Keratinocyte (primary cell): ENCODE data around the gene MED9. TPM values are rescaled to one million over a fixed set of nuclear protein-coding genes. Genes with fewer than 3 reads are reported as not detected.

Source experiments
- DNase-seq: peaks from one replicate; pipeline ENCODE4 v3.0.0-alpha.2; 2011; ENCODE audit warnings: low read depth, missing footprints, low spot score
- FAIRE-seq: peaks from 2 replicates; lab custom pipeline; 2011; peaks lifted over from hg19 to GRCh38; lab: Jason Lieb, UNC
- H2AFZ ChIP-seq: 2 replicates; pipeline ENCODE4 v1.6.0; 2012; ENCODE audit warnings: low read length, control low read depth, inconsistent platforms; ENCODE audit not compliant: control insufficient read depth
- H3K27ac ChIP-seq: 2 replicates; pipeline ENCODE4 v1.5.1; 2011; ENCODE audit warnings: low read length; ENCODE audit not compliant: control insufficient read depth, insufficient read depth
- H3K27me3 ChIP-seq: 3 replicates; pipeline ENCODE4 v1.6.0; 2011; ENCODE audit warnings: low read length; ENCODE audit not compliant: control insufficient read depth, insufficient read depth; ENCODE audit errors: extremely low read depth
- H3K36me3 ChIP-seq, 2 experiments: 2 replicates in 1 of 2; 3 replicates in 1 of 2; pipeline ENCODE4 v1.5.1; 2011; ENCODE audit warnings: low read length in 2 of 2, mild to moderate bottlenecking in 1 of 2; ENCODE audit not compliant: control insufficient read depth in 2 of 2, insufficient read depth in 2 of 2; ENCODE audit errors: extremely low read depth in 1 of 2
- H3K4me1 ChIP-seq: 3 replicates; pipeline ENCODE4 v1.5.1; 2011; ENCODE audit warnings: low read length; ENCODE audit not compliant: control insufficient read depth, insufficient read depth; ENCODE audit errors: extremely low read depth
- H3K4me2 ChIP-seq: 3 replicates; pipeline ENCODE4 v1.6.0; 2011; ENCODE audit warnings: low read depth, low read length; ENCODE audit not compliant: control insufficient read depth, insufficient read depth; ENCODE audit errors: extremely low read depth
- H3K4me3 ChIP-seq, 3 experiments: fragments of 200-600 bp in 1 of 3; sonication (generic) in 1 of 3; 2 replicates in 2 of 3; 3 replicates in 1 of 3; pipeline ENCODE4 v1.5.1; 2011 to 2016; ENCODE audit warnings: low read length in 3 of 3, mild to moderate bottlenecking in 3 of 3, control low read depth in 2 of 3, inconsistent platforms in 1 of 3, low read depth in 1 of 3, mixed read lengths in 1 of 3, mixed run types in 1 of 3, moderate library complexity in 1 of 3; ENCODE audit not compliant: control insufficient read depth in 2 of 3, insufficient read depth in 2 of 3; ENCODE audit errors: extremely low read depth in 1 of 3
- H3K79me2 ChIP-seq: 2 replicates; pipeline ENCODE4 v1.6.0; 2012; ENCODE audit warnings: low read length; ENCODE audit not compliant: control insufficient read depth, insufficient read depth
- H3K9ac ChIP-seq: 3 replicates; pipeline ENCODE4 v1.6.0; 2011; ENCODE audit warnings: low read length; ENCODE audit not compliant: control insufficient read depth, insufficient read depth; ENCODE audit errors: extremely low read depth
- H3K9me1 ChIP-seq: 3 replicates; pipeline ENCODE4 v1.6.0; 2011; ENCODE audit warnings: low read length; ENCODE audit not compliant: control insufficient read depth, insufficient read depth; ENCODE audit errors: extremely low read depth
- H3K9me3 ChIP-seq: 2 replicates; pipeline ENCODE4 v1.5.1; 2012; ENCODE audit warnings: low read depth, low read length; ENCODE audit not compliant: control insufficient read depth
- H4K20me1 ChIP-seq: 3 replicates; pipeline ENCODE4 v1.6.0; 2011; ENCODE audit warnings: low read length; ENCODE audit not compliant: control insufficient read depth, insufficient read depth; ENCODE audit errors: extremely low read depth
- EZH2 ChIP-seq: IDR thresholded peaks from one replicate; pipeline ENCODE4 v1.6.1; 2012; ENCODE audit warnings: inconsistent platforms, mild to moderate bottlenecking, low read length, moderate library complexity
- dilution Hi-C: fragments of 300-500 bp; cut with MboI; formaldehyde crosslinking; loops from one replicate; pipeline ENCODE4 v1.7.0; 2020; ENCODE audit warnings: low sequenced_read_pairs; ENCODE audit not compliant: extremely low pct_ligation_motif_present
- polyA plus RNA-seq, 5 experiments: library from polyadenylated mRNA; depleted of rRNA in 3 of 5; stranded (reverse) in 3 of 5; stranded (forward) in 1 of 5; unstranded in 1 of 5; fragments of >200 nt; gene quantifications; 1 replicate in 1 of 5; 2 replicates in 3 of 5; 3 replicates in 1 of 5; pipeline versions ENCODE4 v1.2.1 to v1.2.3, GENCODE V29; 2011 to 2012; ENCODE audit warnings: missing spikeins in 2 of 5, low read depth in 1 of 5, low replicate concordance in 1 of 5
- TF ChIP-seq, protein P1 (sequence below), 3 experiments: IDR thresholded peaks in 1 of 3; conservative IDR thresholded peaks in 1 of 3; optimal IDR thresholded peaks in 1 of 3; 2 replicates in 2 of 3; 3 replicates in 1 of 3; pipeline versions ENCODE3 to v1.5.1; 2011; ENCODE audit warnings: low read length in 3 of 3, mild to moderate bottlenecking in 3 of 3, moderate library complexity in 2 of 3, control low read depth in 1 of 3, inconsistent platforms in 1 of 3; ENCODE audit not compliant: insufficient read depth in 2 of 3; ENCODE audit errors: extremely low read depth in 1 of 3

The MED9 gene
- polyA plus RNA-seq, 1 donor (not counting 4 experiments of a cell fraction or from before 2014, with no cell fraction given): 6.9 TPM

DNA sequence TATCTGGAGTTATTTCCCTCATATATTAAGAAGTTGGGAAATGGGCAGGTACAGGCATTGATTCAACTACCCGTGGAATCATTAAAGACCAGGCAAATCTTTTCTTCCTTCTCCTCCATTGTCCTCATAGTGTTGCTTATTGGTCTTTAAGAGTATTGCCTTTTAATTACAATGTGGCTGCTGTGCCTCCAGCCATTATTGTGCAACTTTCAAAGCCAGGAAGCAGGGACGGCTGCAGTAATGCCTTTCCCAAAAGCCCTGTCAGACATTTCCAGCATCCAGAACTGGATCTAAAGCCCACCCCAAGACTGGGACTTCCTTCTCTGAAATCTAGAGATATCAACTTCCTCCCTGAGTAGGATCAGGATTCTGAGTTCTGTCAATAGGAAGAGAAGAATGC, 42.3 kb upstream of the MED9 start:
- Histone ChIP-seq H3K27ac (no peak overlapping the region), H3K9ac (no peak overlapping the region)
- no peak for FAIRE-seq

DNA sequence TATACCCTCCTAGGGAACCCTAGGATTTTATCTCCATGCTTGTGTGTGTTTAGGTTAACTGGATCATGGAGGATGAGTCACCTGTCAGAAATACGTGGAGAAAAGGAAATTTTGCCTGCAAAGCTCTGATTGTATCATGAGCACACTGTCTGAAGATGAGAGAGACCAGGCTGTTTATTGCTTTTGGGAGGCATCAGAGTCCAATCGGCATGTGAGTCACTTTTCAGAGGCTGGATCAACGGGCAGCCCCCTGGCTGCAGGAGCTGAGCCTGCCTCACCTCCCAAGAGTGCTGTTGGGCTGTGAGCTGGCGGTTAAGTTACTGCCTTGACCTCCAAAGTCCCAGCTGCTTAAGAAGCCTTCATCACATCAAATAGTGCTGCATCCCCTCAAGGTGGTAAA, 41.5 kb upstream of the MED9 start:
- no peaks in the 10 kb centered on the region for H3K9me3 ChIP-seq
- H4K20me1 ChIP-seq: no peaks in the 10 kb centered on the region
- no peak for TF ChIP-seq EZH2
- TF ChIP-seq, protein P1, sequence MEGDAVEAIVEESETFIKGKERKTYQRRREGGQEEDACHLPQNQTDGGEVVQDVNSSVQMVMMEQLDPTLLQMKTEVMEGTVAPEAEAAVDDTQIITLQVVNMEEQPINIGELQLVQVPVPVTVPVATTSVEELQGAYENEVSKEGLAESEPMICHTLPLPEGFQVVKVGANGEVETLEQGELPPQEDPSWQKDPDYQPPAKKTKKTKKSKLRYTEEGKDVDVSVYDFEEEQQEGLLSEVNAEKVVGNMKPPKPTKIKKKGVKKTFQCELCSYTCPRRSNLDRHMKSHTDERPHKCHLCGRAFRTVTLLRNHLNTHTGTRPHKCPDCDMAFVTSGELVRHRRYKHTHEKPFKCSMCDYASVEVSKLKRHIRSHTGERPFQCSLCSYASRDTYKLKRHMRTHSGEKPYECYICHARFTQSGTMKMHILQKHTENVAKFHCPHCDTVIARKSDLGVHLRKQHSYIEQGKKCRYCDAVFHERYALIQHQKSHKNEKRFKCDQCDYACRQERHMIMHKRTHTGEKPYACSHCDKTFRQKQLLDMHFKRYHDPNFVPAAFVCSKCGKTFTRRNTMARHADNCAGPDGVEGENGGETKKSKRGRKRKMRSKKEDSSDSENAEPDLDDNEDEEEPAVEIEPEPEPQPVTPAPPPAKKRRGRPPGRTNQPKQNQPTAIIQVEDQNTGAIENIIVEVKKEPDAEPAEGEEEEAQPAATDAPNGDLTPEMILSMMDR (optimal IDR thresholded peaks at IDR 0.05 in 1 of 3, IDR thresholded peaks at IDR 0.05 in 1 of 3, conservative IDR thresholded peaks at IDR 0.05 in 1 of 3; ENCODE audit: extremely low read depth in 1 of 3, insufficient read depth in 2 of 3, low read length in 3 of 3): peak in 1 of 3 experiments; percentile 10
- no peak overlapping the region for H3K27ac ChIP-seq
- peaks cover 11% of the 10 kb centered on the region for H3K27me3 ChIP-seq
- H3K9ac ChIP-seq: no peak overlapping the region
- H2AFZ ChIP-seq: no peak overlapping the region
- dilution Hi-C loops: no loop called here
- H3K4me1 ChIP-seq: no peaks in the 10 kb centered on the region
- no peaks in the 10 kb centered on the region for H3K79me2 ChIP-seq
- H3K4me3 ChIP-seq: no peak overlapping the region
- H3K4me2 ChIP-seq: no peak overlapping the region
- DNase-seq: no peak
- no peaks in the 10 kb centered on the region for H3K36me3 ChIP-seq
- H3K9me1 ChIP-seq: no peaks in the 10 kb centered on the region
- no peak for FAIRE-seq

More for the DNA sequence above, 42.3 kb upstream of the MED9 start:
- Histone ChIP-seq H3K9me3 (no peaks in the 10 kb centered on the region), H3K79me2 (no peaks in the 10 kb centered on the region), H3K9me1 (no peaks in the 10 kb centered on the region), H3K27me3 (peaks cover 18% of the 10 kb centered on the region), H4K20me1 (no peaks in the 10 kb centered on the region), H3K4me3 (no peak overlapping the region), H3K4me1 (no peaks in the 10 kb centered on the region), H3K36me3 (no peaks in the 10 kb centered on the region), H2AFZ (no peak overlapping the region), H3K4me2 (no peak overlapping the region)
- no peak for TF ChIP-seq EZH2
- TF ChIP-seq, protein P1 (optimal IDR thresholded peaks at IDR 0.05 in 1 of 3, IDR thresholded peaks at IDR 0.05 in 1 of 3, conservative IDR thresholded peaks at IDR 0.05 in 1 of 3; ENCODE audit: extremely low read depth in 1 of 3, insufficient read depth in 2 of 3, low read length in 3 of 3): no peak
- DNase-seq: no peak
- dilution Hi-C loops: no loop called here
